H9 (cell line): ENCODE data around the gene HERPUD2. TPM values are rescaled to one million over a fixed set of nuclear protein-coding genes. Genes with fewer than 3 reads are reported as not detected.

Experiments
- DNase-seq: peaks from one replicate; pipeline ENCODE4 v3.0.0-alpha.2; 2017
- H2AFZ ChIP-seq: one replicate; pipeline ENCODE4 v1.6.1; 2013; ENCODE audit warnings: mild to moderate bottlenecking, low read length, control low read depth, moderate library complexity
- H2AK5ac ChIP-seq: 2 replicates; pipeline ENCODE4 v1.6.1; 2013; ENCODE audit warnings: low read length, control low read depth, mixed read lengths; ENCODE audit not compliant: insufficient read length
- H2BK120ac ChIP-seq: one replicate; pipeline ENCODE4 v1.6.1; 2013; ENCODE audit warnings: low read depth, mild to moderate bottlenecking, low read length, control low read depth, inconsistent platforms; ENCODE audit not compliant: poor library complexity, severe bottlenecking
- H2BK12ac ChIP-seq: 2 replicates; pipeline ENCODE4 v1.6.1; 2013; ENCODE audit warnings: low read length, control low read depth, mixed read lengths, low read depth; ENCODE audit not compliant: insufficient read length
- H2BK15ac ChIP-seq: 2 replicates; pipeline ENCODE4 v1.6.1; 2013; ENCODE audit warnings: low read depth, low read length, control low read depth
- H2BK20ac ChIP-seq: one replicate; pipeline ENCODE4 v1.6.1; 2013; ENCODE audit warnings: low read depth, mild to moderate bottlenecking, low read length, control low read depth, inconsistent platforms; ENCODE audit not compliant: poor library complexity, severe bottlenecking
- H2BK5ac ChIP-seq: 2 replicates; pipeline ENCODE4 v1.6.1; 2013; ENCODE audit warnings: low read length, control low read depth, mixed read lengths; ENCODE audit not compliant: insufficient read length
- H3K14ac ChIP-seq: 2 replicates; pipeline ENCODE4 v1.6.1; 2013; ENCODE audit warnings: low read length, control low read depth; ENCODE audit not compliant: insufficient read depth
- H3K18ac ChIP-seq: 2 replicates; pipeline ENCODE4 v1.6.1; 2013; ENCODE audit warnings: low read depth, mild to moderate bottlenecking, mixed read lengths, low read length, control low read depth; ENCODE audit not compliant: insufficient read length
- H3K23ac ChIP-seq: 2 replicates; pipeline ENCODE4 v1.6.1; 2013; ENCODE audit warnings: low read length, control low read depth, mixed read lengths, low read depth; ENCODE audit not compliant: insufficient read length
- H3K23me2 ChIP-seq: 2 replicates; pipeline ENCODE4 v1.6.1; 2013; ENCODE audit warnings: low read depth, mild to moderate bottlenecking, mixed read lengths, low read length, control low read depth; ENCODE audit not compliant: insufficient read length, poor library complexity, severe bottlenecking
- H3K27ac ChIP-seq: 2 replicates; pipeline ENCODE4 v1.5.1; 2013; ENCODE audit warnings: low read length, control low read depth, mixed read lengths, low read depth; ENCODE audit not compliant: insufficient read length
- H3K27me3 ChIP-seq: 2 replicates; pipeline ENCODE4 v1.6.1; 2013; ENCODE audit warnings: low read length, control low read depth, inconsistent platforms; ENCODE audit not compliant: insufficient read depth
- H3K4ac ChIP-seq: 2 replicates; pipeline ENCODE4 v1.6.1; 2013; ENCODE audit warnings: low read depth, mild to moderate bottlenecking, control low read depth, inconsistent platforms, low read length, moderate library complexity
- H3K4me1 ChIP-seq: 2 replicates; pipeline ENCODE4 v1.6.1; 2013; ENCODE audit warnings: low read length, control low read depth, inconsistent platforms; ENCODE audit not compliant: insufficient read depth
- H3K4me2 ChIP-seq: 2 replicates; pipeline ENCODE4 v1.6.1; 2013; ENCODE audit warnings: low read length, control low read depth, mixed read lengths; ENCODE audit not compliant: insufficient read length, insufficient read depth
- H3K56ac ChIP-seq: 2 replicates; pipeline ENCODE4 v1.6.1; 2013; ENCODE audit warnings: low read depth, mild to moderate bottlenecking, mixed read lengths, low read length, control low read depth; ENCODE audit not compliant: insufficient read length
- H3K79me1 ChIP-seq: 2 replicates; pipeline ENCODE4 v1.6.1; 2013; ENCODE audit warnings: low read depth, mild to moderate bottlenecking, moderate library complexity, low read length, control low read depth, inconsistent platforms; ENCODE audit not compliant: insufficient read depth, poor library complexity, severe bottlenecking
- H3K79me2 ChIP-seq: 2 replicates; pipeline ENCODE4 v1.6.1; 2013; ENCODE audit warnings: low read length, control low read depth, inconsistent platforms; ENCODE audit not compliant: insufficient read depth
- H3K9ac ChIP-seq: 2 replicates; pipeline ENCODE4 v1.6.1; 2013; ENCODE audit warnings: low read length, control low read depth, mixed read lengths; ENCODE audit not compliant: insufficient read length; ENCODE audit errors: extremely low read depth
- H3K9me3 ChIP-seq: one replicate; pipeline ENCODE4 v1.6.1; 2013; ENCODE audit warnings: low read depth, low read length, inconsistent platforms; ENCODE audit not compliant: control insufficient read depth
- H3T11ph ChIP-seq: one replicate; pipeline ENCODE4 v1.6.1; 2013; ENCODE audit warnings: mild to moderate bottlenecking, low read length, control low read depth, inconsistent platforms
- H4K20me1 ChIP-seq: one replicate; pipeline ENCODE4 v1.6.1; 2013; ENCODE audit not compliant: control insufficient read depth, insufficient read length, insufficient read depth
- H4K5ac ChIP-seq: 2 replicates; pipeline ENCODE4 v1.6.1; 2013; ENCODE audit warnings: low read depth, mild to moderate bottlenecking, mixed read lengths, low read length, control low read depth; ENCODE audit not compliant: insufficient read length
- H4K8ac ChIP-seq: replicated peaks from 2 replicates; pipeline ENCODE4 v1.6.1; 2013; ENCODE audit warnings: low read length, control low read depth, mixed read lengths, low read depth; ENCODE audit not compliant: insufficient read length
- H4K91ac ChIP-seq: 2 replicates; pipeline ENCODE4 v1.6.1; 2013; ENCODE audit warnings: low read depth, mild to moderate bottlenecking, moderate library complexity, mixed read lengths, low read length, control low read depth; ENCODE audit not compliant: insufficient read length
- H3K27ac Mint-ChIP-seq, 3 experiments: 2 replicates in 2 of 3; 3 replicates in 1 of 3; pipeline ENCODE4 v1.8.0; 2020 to 2021; ENCODE audit warnings: mixed read lengths in 3 of 3, mild to moderate bottlenecking in 1 of 3, moderate library complexity in 1 of 3
- H3K27me3 Mint-ChIP-seq: 2 replicates; pipeline ENCODE4 v1.8.0; 2021; ENCODE audit warnings: low read depth, mild to moderate bottlenecking, moderate library complexity, mixed read lengths
- H3K36me3 Mint-ChIP-seq, 3 experiments: 2 replicates in 2 of 3; 3 replicates in 1 of 3; pipeline ENCODE4 v1.8.0; 2020 to 2021; ENCODE audit warnings: low read depth in 3 of 3, mixed read lengths in 3 of 3; ENCODE audit not compliant: insufficient read depth in 1 of 3
- H3K4me1 Mint-ChIP-seq, 2 experiments: 2 replicates each; pipeline ENCODE4 v1.8.0; 2020; ENCODE audit warnings: mixed read lengths in 2 of 2
- H3K4me3 Mint-ChIP-seq, 2 experiments: 2 replicates in 1 of 2; 3 replicates in 1 of 2; pipeline ENCODE4 v1.8.0; 2020 to 2021; ENCODE audit warnings: mild to moderate bottlenecking in 2 of 2, mixed read lengths in 2 of 2, moderate library complexity in 1 of 2
- H3K9me3 Mint-ChIP-seq, 2 experiments: 2 replicates in 1 of 2; 3 replicates in 1 of 2; pipeline ENCODE4 v1.8.0; 2020; ENCODE audit warnings: mild to moderate bottlenecking in 2 of 2, mixed read lengths in 2 of 2, moderate library complexity in 1 of 2
- WGBS: extraction: QIAGEN DNeasy Blood & Tissue Kit; methylation state at CpG from one replicate; pipeline ENCODE4 v1.1.7; 2013; ENCODE audit warnings: missing lambda C conversion rate, low lambda C conversion rate, mixed read lengths; ENCODE audit not compliant: insufficient read length; ENCODE audit errors: extremely low coverage; 5-methylcytosine and 5-hydroxymethylcytosine counted together
- total RNA-seq: library from RNA; stranded (reverse); gene quantifications from 2 replicates; pipeline ENCODE4 v1.2.1, GENCODE V29; 2021
- TF ChIP-seq, protein P1 (sequence below): fragments of 200-600 bp; sonication (generic); conservative IDR thresholded peaks from 3 replicates; pipeline ENCODE4 v1.8.0; 2021; ENCODE audit warnings: antibody characterized with exemption, mild to moderate bottlenecking

HERPUD2 gene
- total RNA-seq, 1 experiment from 2014 or later = 17.0 TPM

DNA sequence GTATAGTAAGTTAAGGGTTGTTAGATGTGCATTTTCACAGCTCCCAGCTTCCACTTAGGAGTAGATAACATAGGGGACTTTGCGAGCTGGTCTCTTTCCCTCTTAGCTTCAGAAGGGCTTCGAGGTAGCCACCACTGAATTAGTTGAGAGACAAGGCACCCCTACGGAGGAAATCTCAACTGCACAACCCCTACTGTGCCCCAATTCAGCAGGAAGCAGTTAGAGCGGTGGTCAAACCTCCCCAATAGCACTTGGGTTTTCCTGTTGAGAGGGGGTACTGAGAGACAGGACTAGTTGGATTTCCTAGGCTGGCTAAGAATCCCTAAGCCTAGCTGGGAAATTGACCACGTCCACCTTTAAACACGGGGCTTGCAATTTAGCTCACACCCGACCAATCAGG lies 1.1 kb upstream of the HERPUD2 start:
- Mint-ChIP-seq H3K27me3 (no peaks in the 10 kb centered on the region; the same call in 1 of the 2 replicates), H3K27ac (no peak overlapping the region), H3K4me1 (peaks cover 41 to 49% of the 10 kb centered on the region in 2 experiments), H3K36me3 (peaks cover 12 to 28% (median 12%) of the 10 kb centered on the region in 3 experiments), H3K4me3 (peak overlapping the region; percentile 90 to 91), H3K9me3 (peaks cover 0 to 11% of the 10 kb centered on the region in 2 experiments; a peak in 3 of 5 replicates)
- H3K27me3 ChIP-seq = no peaks in the 10 kb centered on the region
- no peak overlapping the region for H3K27ac ChIP-seq
- WGBS = no CpG with 5 or more reads among the region's 7 CpGs
- TF ChIP-seq, protein P1, sequence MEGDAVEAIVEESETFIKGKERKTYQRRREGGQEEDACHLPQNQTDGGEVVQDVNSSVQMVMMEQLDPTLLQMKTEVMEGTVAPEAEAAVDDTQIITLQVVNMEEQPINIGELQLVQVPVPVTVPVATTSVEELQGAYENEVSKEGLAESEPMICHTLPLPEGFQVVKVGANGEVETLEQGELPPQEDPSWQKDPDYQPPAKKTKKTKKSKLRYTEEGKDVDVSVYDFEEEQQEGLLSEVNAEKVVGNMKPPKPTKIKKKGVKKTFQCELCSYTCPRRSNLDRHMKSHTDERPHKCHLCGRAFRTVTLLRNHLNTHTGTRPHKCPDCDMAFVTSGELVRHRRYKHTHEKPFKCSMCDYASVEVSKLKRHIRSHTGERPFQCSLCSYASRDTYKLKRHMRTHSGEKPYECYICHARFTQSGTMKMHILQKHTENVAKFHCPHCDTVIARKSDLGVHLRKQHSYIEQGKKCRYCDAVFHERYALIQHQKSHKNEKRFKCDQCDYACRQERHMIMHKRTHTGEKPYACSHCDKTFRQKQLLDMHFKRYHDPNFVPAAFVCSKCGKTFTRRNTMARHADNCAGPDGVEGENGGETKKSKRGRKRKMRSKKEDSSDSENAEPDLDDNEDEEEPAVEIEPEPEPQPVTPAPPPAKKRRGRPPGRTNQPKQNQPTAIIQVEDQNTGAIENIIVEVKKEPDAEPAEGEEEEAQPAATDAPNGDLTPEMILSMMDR = no peak
- H3K23me2 ChIP-seq = peaks cover 14% of the 10 kb centered on the region
- H3K56ac ChIP-seq = no peak overlapping the region
- no peak overlapping the region for H4K5ac ChIP-seq
- no peak overlapping the region for H2AK5ac ChIP-seq
- no peak overlapping the region for H3K18ac ChIP-seq
- H2BK15ac ChIP-seq = no peak overlapping the region
- H2BK12ac ChIP-seq = no peak overlapping the region
- H3K4me1 ChIP-seq = peaks cover 4% of the 10 kb centered on the region; the same call in 1 of the 2 replicates
- H2AFZ ChIP-seq = no peak overlapping the region
- H3K14ac ChIP-seq = no peak overlapping the region
- peak overlapping the region; percentile 8 for H4K8ac ChIP-seq
- H3K4ac ChIP-seq = no peak overlapping the region
- DNase-seq = no peak
- H2BK5ac ChIP-seq = no peak overlapping the region
- H3T11ph ChIP-seq = no peak overlapping the region
- no peaks in the 10 kb centered on the region for H4K20me1 ChIP-seq
- H3K9me3 ChIP-seq = no peaks in the 10 kb centered on the region
- H3K79me2 ChIP-seq = no peaks in the 10 kb centered on the region; the same call in 1 of the 2 replicates
- H3K23ac ChIP-seq = no peak overlapping the region
- H2BK120ac ChIP-seq = no peak overlapping the region
- no peak overlapping the region for H3K9ac ChIP-seq
- H3K4me2 ChIP-seq = peak overlapping the region; percentile 95
- no peak overlapping the region for H2BK20ac ChIP-seq
- no peaks in the 10 kb centered on the region for H3K79me1 ChIP-seq
- H4K91ac ChIP-seq = no peak overlapping the region
